PC-9 (cell line): ENCODE measurements around the gene RCBTB1.

ENCODE experiments used
- EZH2 ChIP-seq: fragments of 200-600 bp; sonication (generic); IDR thresholded peaks from 2 replicates; pipeline ENCODE4 v1.8.0; 2017; ENCODE audit warnings: antibody characterized with exemption, low read depth
- TF ChIP-seq, protein P1 (sequence below): fragments of 200-600 bp; sonication (generic); conservative IDR thresholded peaks from 2 replicates; pipeline ENCODE4 v1.6.1; 2017; ENCODE audit warnings: mixed run types, antibody characterized with exemption, mild to moderate bottlenecking, moderate library complexity

DNA sequence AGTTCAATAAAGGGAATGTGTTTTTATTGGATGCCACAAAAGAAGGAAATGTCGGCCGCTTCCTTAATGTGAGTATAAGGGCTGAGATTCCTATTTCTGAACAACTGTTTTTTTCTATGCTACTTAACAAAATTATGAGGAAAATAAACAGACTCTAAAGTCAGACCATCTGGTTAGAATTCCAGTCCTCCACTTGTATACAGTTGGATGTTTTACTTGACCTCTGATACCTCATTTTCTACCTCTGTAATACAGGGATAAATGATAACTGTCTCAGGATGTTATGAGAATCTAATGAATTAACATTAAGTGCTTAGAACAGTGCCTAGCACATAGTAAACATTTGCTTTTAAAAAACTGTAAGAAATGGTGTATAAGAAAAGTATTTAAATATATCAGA, 96.8 kb downstream of the RCBTB1 start:
- TF ChIP-seq, protein P1, sequence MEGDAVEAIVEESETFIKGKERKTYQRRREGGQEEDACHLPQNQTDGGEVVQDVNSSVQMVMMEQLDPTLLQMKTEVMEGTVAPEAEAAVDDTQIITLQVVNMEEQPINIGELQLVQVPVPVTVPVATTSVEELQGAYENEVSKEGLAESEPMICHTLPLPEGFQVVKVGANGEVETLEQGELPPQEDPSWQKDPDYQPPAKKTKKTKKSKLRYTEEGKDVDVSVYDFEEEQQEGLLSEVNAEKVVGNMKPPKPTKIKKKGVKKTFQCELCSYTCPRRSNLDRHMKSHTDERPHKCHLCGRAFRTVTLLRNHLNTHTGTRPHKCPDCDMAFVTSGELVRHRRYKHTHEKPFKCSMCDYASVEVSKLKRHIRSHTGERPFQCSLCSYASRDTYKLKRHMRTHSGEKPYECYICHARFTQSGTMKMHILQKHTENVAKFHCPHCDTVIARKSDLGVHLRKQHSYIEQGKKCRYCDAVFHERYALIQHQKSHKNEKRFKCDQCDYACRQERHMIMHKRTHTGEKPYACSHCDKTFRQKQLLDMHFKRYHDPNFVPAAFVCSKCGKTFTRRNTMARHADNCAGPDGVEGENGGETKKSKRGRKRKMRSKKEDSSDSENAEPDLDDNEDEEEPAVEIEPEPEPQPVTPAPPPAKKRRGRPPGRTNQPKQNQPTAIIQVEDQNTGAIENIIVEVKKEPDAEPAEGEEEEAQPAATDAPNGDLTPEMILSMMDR, result no peak
- no peak for TF ChIP-seq EZH2
